B cell (primary cell): ENCODE results near the gene LIMS2.

ENCODE experiments used
- EZH2 ChIP-seq: IDR thresholded peaks from 2 replicates; pipeline ENCODE4 v1.6.1; 2012; ENCODE audit warnings: borderline replicate concordance, low read depth, mild to moderate bottlenecking, moderate library complexity, low read length; ENCODE audit not compliant: insufficient read depth, poor library complexity, severe bottlenecking
- TF ChIP-seq, protein P1 (sequence below): fragments of 200-600 bp; IDR thresholded peaks from one replicate; pipeline ENCODE4 v1.8.0; 2022; ENCODE audit warnings: antibody characterized with exemption, mild to moderate bottlenecking

- TF ChIP-seq, protein P1, sequence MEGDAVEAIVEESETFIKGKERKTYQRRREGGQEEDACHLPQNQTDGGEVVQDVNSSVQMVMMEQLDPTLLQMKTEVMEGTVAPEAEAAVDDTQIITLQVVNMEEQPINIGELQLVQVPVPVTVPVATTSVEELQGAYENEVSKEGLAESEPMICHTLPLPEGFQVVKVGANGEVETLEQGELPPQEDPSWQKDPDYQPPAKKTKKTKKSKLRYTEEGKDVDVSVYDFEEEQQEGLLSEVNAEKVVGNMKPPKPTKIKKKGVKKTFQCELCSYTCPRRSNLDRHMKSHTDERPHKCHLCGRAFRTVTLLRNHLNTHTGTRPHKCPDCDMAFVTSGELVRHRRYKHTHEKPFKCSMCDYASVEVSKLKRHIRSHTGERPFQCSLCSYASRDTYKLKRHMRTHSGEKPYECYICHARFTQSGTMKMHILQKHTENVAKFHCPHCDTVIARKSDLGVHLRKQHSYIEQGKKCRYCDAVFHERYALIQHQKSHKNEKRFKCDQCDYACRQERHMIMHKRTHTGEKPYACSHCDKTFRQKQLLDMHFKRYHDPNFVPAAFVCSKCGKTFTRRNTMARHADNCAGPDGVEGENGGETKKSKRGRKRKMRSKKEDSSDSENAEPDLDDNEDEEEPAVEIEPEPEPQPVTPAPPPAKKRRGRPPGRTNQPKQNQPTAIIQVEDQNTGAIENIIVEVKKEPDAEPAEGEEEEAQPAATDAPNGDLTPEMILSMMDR = no peak
- no peak for TF ChIP-seq EZH2
Observed at GRCh38 chr2:127625572-127625951, 49.8 kb downstream of the LIMS2 start.
